CD4-positive, alpha-beta T cell treated with Interleukin-1 beta for 1 hour (primary cell): ENCODE data around the gene TP53.

Source experiments
- DNase-seq, 2 donors: peaks; one replicate each; pipeline ENCODE4 v3.0.0-alpha.2; 2020 to 2022

The TP53 gene

GRCh38 chr17:7706631-7707354, 19.5 kb upstream of the TP53 start:
- DNase-seq = no peak

GRCh38 chr17:7705269-7706255, 18.3 kb upstream of the TP53 start:
- no peak for DNase-seq

DNA sequence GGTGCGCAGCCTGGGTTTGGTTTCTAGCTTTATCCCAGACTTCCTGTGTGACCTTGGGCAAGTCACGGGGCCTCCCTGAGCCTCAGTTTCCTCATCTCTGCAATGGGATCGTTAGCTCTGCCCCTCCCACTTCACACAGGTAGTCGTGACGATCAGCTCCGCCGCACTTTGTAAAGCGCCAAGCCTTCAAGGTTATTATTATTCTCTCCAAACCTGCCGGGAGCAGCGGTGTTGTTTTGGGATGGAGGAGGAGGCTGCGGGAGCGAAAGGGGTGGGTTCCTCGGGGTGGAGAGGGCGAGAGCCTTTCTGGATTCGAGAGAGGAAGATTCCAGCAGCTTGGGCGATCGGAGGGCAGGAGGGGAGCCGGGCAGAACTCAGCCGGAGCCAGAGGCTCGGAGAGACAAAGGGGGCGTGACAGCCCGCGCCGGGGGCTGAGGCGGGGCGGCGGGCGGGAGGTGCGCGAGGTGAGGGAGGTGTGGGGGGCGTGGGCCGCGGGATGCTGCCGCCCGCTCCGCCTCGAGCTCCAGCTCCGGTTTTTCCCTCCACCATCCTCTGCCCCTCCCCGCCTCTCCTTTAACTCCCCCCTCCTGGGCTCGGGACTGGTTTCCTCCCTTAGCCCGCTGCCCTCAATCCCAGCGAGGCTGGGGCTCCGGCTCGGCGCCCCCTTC, 17.4 kb upstream of the TP53 start, which contains the start of gene EFNB3:
Gene EFNB3 (plus strand): TSS at position 602 of the 668 bp plus-strand sequence. CDS start 397 bp downstream, outside the sequence.
- DNase-seq = no peak

DNA sequence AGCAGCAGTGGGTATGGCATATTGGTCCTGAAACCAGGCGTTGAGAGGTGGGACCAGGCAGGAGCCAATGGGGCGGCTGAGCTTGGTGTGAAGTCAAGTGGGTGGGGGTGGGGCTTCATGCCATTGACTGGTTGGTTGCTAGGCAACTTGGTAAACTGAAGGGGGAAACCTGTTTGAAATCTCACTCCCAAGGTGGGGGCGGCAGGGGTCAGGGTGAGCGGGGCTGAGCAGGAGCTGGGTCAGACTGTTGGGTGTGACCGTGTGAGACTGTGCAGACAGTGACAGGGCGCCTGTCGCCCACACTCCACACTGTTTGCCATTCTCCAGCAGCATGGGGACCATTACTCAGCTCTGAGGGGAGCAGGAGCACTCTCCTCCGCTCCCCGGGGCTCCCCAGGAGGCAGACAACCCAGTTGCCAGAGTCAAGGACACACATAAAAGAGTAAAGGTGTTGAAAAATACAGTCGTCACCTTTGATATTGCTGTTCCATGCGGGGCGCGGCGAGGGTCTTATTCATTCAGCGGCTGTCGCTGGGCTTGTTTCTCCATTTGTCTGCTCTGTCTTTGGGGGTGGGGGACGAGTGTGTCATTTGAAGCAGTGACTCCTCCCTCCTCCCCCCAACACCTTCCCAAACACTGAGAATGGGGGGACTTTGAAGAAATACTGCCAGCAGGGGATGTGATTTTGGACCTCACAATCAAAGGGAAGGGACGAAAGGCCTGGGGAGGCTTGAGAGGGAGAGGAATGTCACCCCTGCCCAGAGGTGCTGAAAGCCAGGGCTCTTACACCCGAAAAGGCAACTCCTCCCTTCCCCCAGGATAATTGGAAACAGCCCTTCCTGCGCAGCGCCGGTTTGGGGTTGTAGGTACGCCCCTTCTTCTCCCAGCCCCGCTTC, 16.5 kb upstream of the TP53 start:
- peak in 1 of 2 donors; percentile 29 for DNase-seq

GRCh38 chr17:7702776-7703175, 15.5 kb upstream of the TP53 start:
- DNase-seq = no peak

GRCh38 chr17:7701681-7702080, 14.4 kb upstream of the TP53 start:
- no peak for DNase-seq

- no peak for DNase-seq
Measured at GRCh38 chr17:7700510-7700909, 13.2 kb upstream of the TP53 start.

DNA sequence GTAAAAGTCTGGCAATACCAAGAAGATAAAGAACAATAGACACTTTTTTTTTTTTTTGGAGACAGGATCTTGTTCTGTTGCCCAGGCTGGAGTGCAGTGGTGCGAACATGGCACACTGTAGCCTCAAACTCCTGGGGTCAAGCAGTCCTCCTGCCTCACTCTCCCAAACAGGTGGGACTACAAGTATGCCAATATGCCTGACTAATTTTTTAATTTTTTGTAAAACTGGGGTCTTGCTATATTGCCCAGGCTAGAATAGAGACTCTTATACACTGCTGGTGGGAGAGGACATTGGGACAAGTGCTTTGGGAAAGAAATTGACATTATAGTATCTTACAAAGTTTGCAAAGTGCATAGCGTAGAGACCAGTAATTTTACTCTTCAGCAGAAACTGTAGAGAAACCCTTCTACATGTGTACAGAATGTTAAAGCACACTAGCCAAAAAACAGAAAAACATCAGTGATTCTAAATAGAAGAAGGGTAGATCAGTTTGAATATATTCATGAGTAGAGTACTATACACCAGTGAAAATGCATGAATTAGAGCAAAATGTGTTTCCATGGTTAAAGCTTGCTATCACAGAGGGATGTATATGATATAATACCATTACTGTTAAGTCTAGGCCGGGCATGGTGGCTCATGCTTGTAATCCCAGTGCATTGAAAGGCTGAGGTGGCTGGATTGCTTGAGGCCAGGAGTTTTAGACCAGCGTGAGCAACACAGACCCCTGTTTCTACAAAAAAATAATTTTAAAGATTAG, 10.7 kb upstream of the TP53 start:
- DNase-seq = no peak

DNA sequence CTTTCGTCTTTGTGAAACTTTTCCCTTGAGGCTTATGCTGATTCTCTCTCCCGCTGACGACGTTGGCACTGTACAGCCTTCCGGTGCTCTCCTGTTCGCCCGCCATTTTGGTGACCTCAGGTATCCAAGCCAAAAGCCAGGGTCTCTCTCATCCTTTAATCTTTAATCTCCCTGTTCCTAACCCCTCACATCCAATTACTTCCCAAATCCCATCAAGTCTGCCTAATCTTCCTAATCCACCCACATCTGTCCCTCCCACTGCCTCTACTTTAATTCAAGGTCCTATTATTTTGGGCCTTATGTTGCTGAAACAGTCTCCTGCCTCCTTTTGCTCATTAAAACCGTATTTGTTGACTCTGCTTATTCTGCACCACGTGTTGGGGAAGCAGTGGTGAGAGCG, 8.3 kb upstream of the TP53 start:
- DNase-seq = no peak

GRCh38 chr17:7688808-7689316, 1.6 kb upstream of the TP53 start:
- no peak for DNase-seq

DNA sequence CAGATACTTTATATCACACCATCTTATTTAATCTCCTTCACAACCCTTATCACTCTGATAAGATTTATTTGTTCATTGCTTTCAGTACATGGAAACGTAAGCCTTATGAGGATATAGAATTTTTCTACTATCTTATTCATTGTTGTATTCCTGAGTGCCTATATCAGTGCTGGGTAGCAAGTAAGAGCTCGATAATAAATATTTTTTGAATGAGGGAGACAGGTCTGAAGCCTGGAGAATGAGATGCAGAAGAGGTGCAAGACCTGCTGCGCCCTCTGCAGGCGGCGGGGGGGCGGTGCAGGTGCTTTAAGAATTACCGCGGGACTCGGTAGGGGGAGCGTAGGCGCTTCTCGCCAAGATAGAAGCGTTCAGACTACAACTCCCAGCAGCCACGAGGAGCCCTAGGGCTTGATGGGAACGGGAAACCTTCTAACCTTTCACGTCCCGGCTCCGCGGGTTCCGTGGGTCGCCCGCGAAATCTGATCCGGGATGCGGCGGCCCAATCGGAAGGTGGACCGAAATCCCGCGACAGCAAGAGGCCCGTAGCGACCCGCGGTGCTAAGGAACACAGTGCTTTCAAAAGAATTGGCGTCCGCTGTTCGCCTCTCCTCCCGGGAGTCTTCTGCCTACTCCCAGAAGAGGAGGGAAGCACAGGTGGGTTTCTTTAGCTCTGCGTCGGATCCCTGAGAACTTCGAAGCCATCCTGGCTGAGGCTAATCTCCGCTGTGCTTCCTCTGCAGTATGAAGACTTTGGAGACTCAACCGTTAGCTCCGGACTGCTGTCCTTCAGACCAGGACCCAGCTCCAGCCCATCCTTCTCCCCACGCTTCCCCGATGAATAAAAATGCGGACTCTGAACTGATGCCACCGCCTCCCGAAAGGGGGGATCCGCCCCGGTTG, 868 bp upstream of the TP53 start, which contains the start of gene WRAP53:
Gene WRAP53 (plus strand): TSS at position 570 of the 900 bp plus-strand sequence. CDS start 172 bp downstream, at position 742.
- DNase-seq = peak; percentile 96 to 97

DNA sequence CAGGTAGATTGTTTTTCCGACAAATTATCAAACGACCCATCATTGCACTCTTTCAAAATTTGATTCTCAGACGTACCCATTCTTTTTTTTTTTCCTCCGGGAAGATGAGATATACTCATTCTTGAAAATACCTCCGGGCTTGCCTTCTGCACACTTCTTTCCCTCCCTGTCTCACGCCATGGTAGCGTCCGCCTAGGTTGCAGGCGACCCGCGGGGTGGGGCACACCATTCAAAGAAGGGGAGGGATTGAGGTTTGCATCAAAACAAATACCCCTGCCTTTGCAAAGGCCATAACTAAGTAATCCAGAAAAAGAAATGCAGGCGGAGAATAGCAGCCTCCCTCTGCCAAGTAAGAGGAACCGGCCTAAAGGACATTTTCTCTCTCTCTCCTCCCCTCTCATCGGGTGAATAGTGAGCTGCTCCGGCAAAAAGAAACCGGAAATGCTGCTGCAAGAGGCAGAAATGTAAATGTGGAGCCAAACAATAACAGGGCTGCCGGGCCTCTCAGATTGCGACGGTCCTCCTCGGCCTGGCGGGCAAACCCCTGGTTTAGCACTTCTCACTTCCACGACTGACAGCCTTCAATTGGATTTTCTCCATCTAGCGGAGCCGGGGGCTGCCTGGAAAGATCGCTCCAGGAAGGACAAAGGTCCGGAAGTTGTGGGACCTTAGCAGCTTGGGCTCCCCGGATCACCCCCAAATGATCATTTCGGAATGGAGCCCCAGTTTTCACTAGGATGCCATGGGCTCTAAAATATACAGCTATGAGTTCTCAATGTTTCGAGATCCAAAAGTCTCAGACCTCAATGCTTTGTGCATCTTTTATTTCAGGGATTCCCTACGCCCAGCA, 843 bp downstream of the TP53 start:
- DNase-seq = peak; percentile 74 to 83

- DNase-seq = peak; percentile 90
Measured at GRCh38 chr17:7685533-7686221, 1.6 kb downstream of the TP53 start.

DNA sequence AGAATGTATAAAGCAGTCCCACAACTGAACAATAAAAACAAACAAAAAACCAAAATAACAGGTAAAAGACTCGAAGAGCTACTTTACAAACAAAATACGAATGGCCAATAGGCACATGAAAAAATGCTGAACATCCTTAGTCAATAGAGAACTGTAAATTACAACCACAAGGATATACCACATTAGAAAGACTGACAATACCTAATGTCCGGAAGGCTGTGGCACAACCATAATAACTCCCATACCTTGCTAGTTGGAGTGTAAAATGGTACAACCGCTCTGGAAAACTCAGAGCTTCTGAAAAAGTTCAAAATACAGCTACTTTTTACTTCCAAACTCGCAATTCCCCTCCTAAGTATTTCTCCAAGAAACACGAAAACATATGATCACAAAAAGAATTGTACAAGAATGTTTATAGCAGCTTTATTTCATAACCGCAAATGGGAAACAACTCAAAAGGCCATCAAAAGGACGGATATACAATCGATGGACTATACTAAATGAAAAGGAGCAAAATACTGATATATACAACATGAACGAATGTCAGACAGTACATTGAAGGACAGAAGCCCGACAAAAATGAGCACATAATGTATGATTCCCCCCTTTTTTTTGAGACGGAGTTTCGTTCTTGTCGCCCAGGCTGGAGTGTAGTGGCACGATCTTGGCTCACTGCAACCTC, 2.3 kb downstream of the TP53 start:
- DNase-seq = peak in 1 of 2 donors; percentile 29

DNA sequence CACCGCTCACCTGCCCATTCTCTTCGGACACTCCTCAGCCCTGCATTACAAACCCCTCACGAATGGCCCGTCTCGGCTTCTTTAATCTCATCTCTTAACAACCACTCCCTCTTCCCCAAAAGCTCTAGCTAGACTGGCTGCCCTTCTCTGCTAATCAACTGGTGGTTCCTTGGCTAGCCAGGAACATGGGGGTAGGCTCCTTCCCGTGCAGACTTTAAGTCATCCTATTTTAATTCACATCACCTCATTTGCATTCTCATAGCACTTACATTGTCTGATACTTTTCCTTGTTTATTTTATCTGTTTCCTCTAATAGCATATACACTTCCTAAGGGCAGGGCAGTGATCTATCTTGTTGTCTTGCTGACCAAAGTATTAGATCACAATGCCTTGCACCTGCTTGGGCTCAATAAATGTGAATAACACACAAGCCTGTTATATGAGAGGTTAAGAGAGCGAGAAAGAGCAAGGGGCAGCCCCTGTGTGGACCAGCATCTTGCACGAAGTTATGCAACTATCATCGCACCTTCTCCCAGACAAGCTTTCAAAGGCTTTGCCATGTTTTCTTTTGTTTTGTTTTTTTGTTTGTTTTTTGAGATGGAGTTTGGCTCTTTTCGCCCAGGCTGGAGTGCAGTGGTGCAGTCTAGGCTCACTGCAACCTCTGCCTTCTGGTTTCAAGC, 9.8 kb downstream of the TP53 start:
- DNase-seq = no peak

DNA sequence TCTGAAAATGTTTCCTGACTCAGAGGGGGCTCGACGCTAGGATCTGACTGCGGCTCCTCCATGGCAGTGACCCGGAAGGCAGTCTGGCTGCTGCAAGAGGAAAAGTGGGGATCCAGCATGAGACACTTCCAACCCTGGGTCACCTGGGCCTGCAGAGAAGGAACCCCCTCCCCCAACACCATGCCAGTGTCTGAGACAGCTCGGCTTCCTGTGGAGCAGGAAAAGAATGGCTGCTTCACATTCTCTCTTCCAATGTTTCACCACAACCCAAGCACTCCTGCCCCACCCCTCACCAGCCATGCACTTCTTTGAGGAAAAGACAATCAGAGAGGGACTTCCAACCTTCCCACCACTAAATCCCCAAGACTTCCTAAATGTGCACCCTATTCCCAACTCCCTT, 10.8 kb downstream of the TP53 start:
- no peak for DNase-seq

DNA sequence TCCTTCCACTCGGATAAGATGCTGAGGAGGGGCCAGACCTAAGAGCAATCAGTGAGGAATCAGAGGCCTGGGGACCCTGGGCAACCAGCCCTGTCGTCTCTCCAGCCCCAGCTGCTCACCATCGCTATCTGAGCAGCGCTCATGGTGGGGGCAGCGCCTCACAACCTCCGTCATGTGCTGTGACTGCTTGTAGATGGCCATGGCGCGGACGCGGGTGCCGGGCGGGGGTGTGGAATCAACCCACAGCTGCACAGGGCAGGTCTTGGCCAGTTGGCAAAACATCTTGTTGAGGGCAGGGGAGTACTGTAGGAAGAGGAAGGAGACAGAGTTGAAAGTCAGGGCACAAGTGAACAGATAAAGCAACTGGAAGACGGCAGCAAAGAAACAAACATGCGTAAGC, 12.4 kb downstream of the TP53 start:
- DNase-seq = no peak
